SK-N-SH (cell line): ENCODE measurements around the gene NRF1. TPM values are rescaled to one million over a fixed set of nuclear protein-coding genes. Genes with fewer than 3 reads are reported as not detected.

Source experiments
- CTCF ChIA-PET: fragments of 300-600, 350-600 bp; formaldehyde crosslinking; extraction: SDS; loops from one replicate; lab custom pipeline; 2021; lab: Yijun Ruan, JAX
- POLR2A ChIA-PET: fragments of 350-600 bp; sonication (Branson Sonifier 250); formaldehyde crosslinking; extraction: SDS; loops from one replicate; lab custom pipeline; 2020; ENCODE audit warnings: antibody characterized with exemption, inconsistent platforms; lab: Yijun Ruan, JAX
- DNase-seq: peaks from one replicate; pipeline ENCODE4 v3.0.0; 2012
- H2AFZ ChIP-seq: fragments of 200-600 bp; sonication (generic); 2 replicates; pipeline ENCODE4 v1.8.1; 2016; ENCODE audit warnings: antibody characterized with exemption, mild to moderate bottlenecking, low read depth
- H3F3A ChIP-seq: fragments of 200-600 bp; sonication (generic); replicated peaks from 2 replicates; pipeline ENCODE3; 2016; ENCODE audit warnings: antibody characterized with exemption, mild to moderate bottlenecking; ENCODE audit not compliant: insufficient read depth
- H3K27ac ChIP-seq, 2 experiments: fragments of 200-500 bp in 1 of 2; fragments of 200-600 bp in 1 of 2; sonication (Bioruptor generic) in 1 of 2; sonication (generic), shearing (Covaris generic) in 1 of 2; 2 replicates each; pipeline versions ENCODE4 v1.5.1 to v1.6.1; 2014 to 2016; ENCODE audit warnings: low read depth in 2 of 2, inconsistent platforms in 1 of 2, low read length in 1 of 2, mild to moderate bottlenecking in 1 of 2, mixed read lengths in 1 of 2
- H3K27me3 ChIP-seq: fragments of 200-600 bp; sonication (generic), shearing (Covaris generic); 2 replicates; pipeline ENCODE4 v1.6.1; 2016; ENCODE audit warnings: mixed run types; ENCODE audit not compliant: insufficient read depth
- H3K36me3 ChIP-seq, 2 experiments: fragments of 200-500 bp in 1 of 2; fragments of 200-600 bp in 1 of 2; sonication (Bioruptor generic) in 1 of 2; sonication (generic) in 1 of 2; replicated peaks in 1 of 2; 2 replicates each; pipeline versions ENCODE3 to v1.5.1; 2014 to 2016; ENCODE audit warnings: low read length in 1 of 2, mild to moderate bottlenecking in 1 of 2; ENCODE audit not compliant: insufficient read depth in 2 of 2, control insufficient read depth in 1 of 2
- H3K4me1 ChIP-seq, 2 experiments: fragments of 200-500 bp in 1 of 2; fragments of 200-600 bp in 1 of 2; sonication (Bioruptor generic) in 1 of 2; sonication (generic), shearing (Covaris generic) in 1 of 2; 2 replicates each; pipeline versions ENCODE4 v1.5.1 to v1.6.1; 2014 to 2016; ENCODE audit warnings: low read depth in 1 of 2, low read length in 1 of 2, mixed run types in 1 of 2; ENCODE audit not compliant: insufficient read depth in 2 of 2, control insufficient read depth in 1 of 2
- H3K4me2 ChIP-seq: fragments of 200-600 bp; sonication (generic), shearing (Covaris generic); 2 replicates; pipeline ENCODE4 v1.6.1; 2017; ENCODE audit warnings: mixed run types
- H3K4me3 ChIP-seq, 2 experiments: fragments of 200-500 bp in 1 of 2; fragments of 200-600 bp in 1 of 2; sonication (Bioruptor generic) in 1 of 2; sonication (generic), shearing (Covaris generic) in 1 of 2; 2 replicates each; pipeline versions ENCODE4 v1.5.1 to v1.8.1; 2014 to 2016; ENCODE audit warnings: low read depth in 2 of 2, inconsistent platforms in 1 of 2, low read length in 1 of 2, mild to moderate bottlenecking in 1 of 2, mixed read lengths in 1 of 2, moderate library complexity in 1 of 2
- H3K79me2 ChIP-seq: fragments of 200-600 bp; sonication (generic); 2 replicates; pipeline ENCODE4 v1.8.1; 2017; ENCODE audit warnings: mild to moderate bottlenecking; ENCODE audit not compliant: insufficient read depth
- H3K9ac ChIP-seq: fragments of 200-600 bp; sonication (generic); 2 replicates; pipeline ENCODE4 v1.6.1; 2017; ENCODE audit warnings: mixed run types
- H3K9me2 ChIP-seq: fragments of 200-600 bp; sonication (generic); 2 replicates; pipeline ENCODE4 v1.6.1; 2017; ENCODE audit warnings: mixed run types
- H3K9me3 ChIP-seq: fragments of 200-600 bp; sonication (generic); 2 replicates; pipeline ENCODE4 v1.6.1; 2017; ENCODE audit warnings: mixed run types, mild to moderate bottlenecking, moderate library complexity
- H4K20me1 ChIP-seq: fragments of 200-600 bp; sonication (generic); 2 replicates; pipeline ENCODE4 v1.6.1; 2017; ENCODE audit warnings: mild to moderate bottlenecking, mixed run types; ENCODE audit not compliant: insufficient read depth
- CHD2 ChIP-seq: fragments of 150-350 bp; IDR thresholded peaks from 2 replicates; pipeline ENCODE4 v1.6.1; 2018; ENCODE audit warnings: low read length; ENCODE audit not compliant: partially characterized antibody
- CTCF ChIP-seq: fragments of 200-600 bp; sonication (generic); IDR thresholded peaks from 2 replicates; pipeline ENCODE4 v1.6.1; 2017; ENCODE audit warnings: antibody characterized with exemption, mild to moderate bottlenecking, moderate library complexity
- ELF1 ChIP-seq: IDR thresholded peaks from 2 replicates; pipeline ENCODE4 v1.4.0; 2012
- EZH2phosphoT487 ChIP-seq: fragments of 200-600 bp; sonication (generic); IDR thresholded peaks from 2 replicates; pipeline ENCODE4 v1.6.1; 2017; ENCODE audit warnings: low read depth, mixed run types, mild to moderate bottlenecking, antibody characterized with exemption, moderate library complexity, borderline replicate concordance
- FOSL2 ChIP-seq: IDR thresholded peaks from 2 replicates; pipeline ENCODE4 v1.4.0; 2012; ENCODE audit warnings: low read depth, mild to moderate bottlenecking, moderate library complexity, borderline replicate concordance
- GABPA ChIP-seq: IDR thresholded peaks from 2 replicates; pipeline ENCODE4 v1.4.0; 2012; ENCODE audit warnings: low read depth, mild to moderate bottlenecking
- IRF3 ChIP-seq: fragments of 150-350 bp; IDR thresholded peaks from 2 replicates; pipeline ENCODE4 v1.6.1; 2016; ENCODE audit warnings: mild to moderate bottlenecking, low read depth, low read length
- MAX ChIP-seq: IDR thresholded peaks from 2 replicates; pipeline ENCODE4 v1.4.0; 2012; ENCODE audit warnings: low read depth
- MXI1 ChIP-seq: IDR thresholded peaks from 2 replicates; pipeline ENCODE4 v1.6.1; 2012; ENCODE audit warnings: mild to moderate bottlenecking, low read depth, low read length, improper control_type of control experiment
- NFIC ChIP-seq: IDR thresholded peaks from 2 replicates; pipeline ENCODE4 v1.4.0; 2012; ENCODE audit warnings: borderline replicate concordance
- PBX3 ChIP-seq: IDR thresholded peaks from 2 replicates; pipeline ENCODE4; 2012
- POLR2AphosphoS5 ChIP-seq: IDR thresholded peaks from 2 replicates; pipeline ENCODE4 v1.6.1; 2012; ENCODE audit warnings: low read depth, low read length
- RCOR1 ChIP-seq: fragments of 150-350 bp; IDR thresholded peaks from 2 replicates; pipeline ENCODE4 v1.6.1; 2017; ENCODE audit warnings: antibody characterized with exemption, low read length
- REST ChIP-seq: IDR thresholded peaks from 2 replicates; pipeline ENCODE4 v1.6.1; 2012; ENCODE audit warnings: mild to moderate bottlenecking, low read depth, low read length, moderate library complexity
- RFX5 ChIP-seq: IDR thresholded peaks from 2 replicates; pipeline ENCODE4 v1.6.1; 2012; ENCODE audit warnings: mild to moderate bottlenecking, improper control_type of control experiment, low read length
- RXRA ChIP-seq: IDR thresholded peaks from 2 replicates; pipeline ENCODE4 v1.4.0; 2012; ENCODE audit warnings: low read depth, mild to moderate bottlenecking, borderline replicate concordance
- USF1 ChIP-seq: IDR thresholded peaks from 2 replicates; pipeline ENCODE4 v1.4.0; 2012; ENCODE audit warnings: low read depth, borderline replicate concordance
- YY1 ChIP-seq: IDR thresholded peaks from 2 replicates; pipeline ENCODE4 v1.4.0; 2012; ENCODE audit warnings: low read depth, mild to moderate bottlenecking
- ZBTB33 ChIP-seq: IDR thresholded peaks from 2 replicates; pipeline ENCODE4 v1.4.0; 2012; ENCODE audit warnings: low read depth, borderline replicate concordance
- WGBS: methylation state at CpG from one replicate; pipeline ENCODE4 v1.1.6; 2017; ENCODE audit warnings: low lambda C conversion rate; 5-methylcytosine and 5-hydroxymethylcytosine counted together
- polyA plus RNA-seq, 3 experiments: library from polyadenylated mRNA; depleted of rRNA; stranded (reverse); fragments of >200 nt; gene quantifications; 2 replicates each; pipeline ENCODE4 v1.2.3, GENCODE V29; 2012
- TF ChIP-seq, protein P1 (sequence below): fragments of 150-350 bp; IDR thresholded peaks from 2 replicates; pipeline ENCODE4 v1.6.1; 2017; ENCODE audit warnings: antibody characterized with exemption, low read length, low read depth, borderline replicate concordance

NRF1 gene
- polyA plus RNA-seq, 1 of the 3 experiments (the other 2 are of a cell fraction) = 10.9 TPM

GRCh38 chr7:129626896-129627295 is 15.4 kb downstream of the NRF1 start:
- Histone ChIP-seq H3K27me3 (no peaks in the 10 kb centered on the region), H3F3A (peaks cover 14% of the 10 kb centered on the region), H3K4me3 (no peak overlapping the region), H3K36me3 (peaks cover 7 to 24% of the 10 kb centered on the region in 2 experiments), H2AFZ (no peak overlapping the region), H3K9me3 (no peaks in the 10 kb centered on the region), H3K9me2 (no peaks in the 10 kb centered on the region), H4K20me1 (peaks cover 16% of the 10 kb centered on the region), H3K4me1 (no peaks in the 10 kb centered on the region), H3K27ac (no peak overlapping the region), H3K4me2 (no peak overlapping the region), H3K79me2 (peaks cover 97% of the 10 kb centered on the region), H3K9ac (no peak overlapping the region)
- no peak for DNase-seq
- ChIA-PET POLR2A (no interaction called here), CTCF (interaction anchor here (1.9 to 13.6 kb wide), 2 partner anchors 10 to 11 kb away, joined by 8 to 214 read pairs; partner anchors contain the start of gene NRF1)
- TF ChIP-seq, protein P1, sequence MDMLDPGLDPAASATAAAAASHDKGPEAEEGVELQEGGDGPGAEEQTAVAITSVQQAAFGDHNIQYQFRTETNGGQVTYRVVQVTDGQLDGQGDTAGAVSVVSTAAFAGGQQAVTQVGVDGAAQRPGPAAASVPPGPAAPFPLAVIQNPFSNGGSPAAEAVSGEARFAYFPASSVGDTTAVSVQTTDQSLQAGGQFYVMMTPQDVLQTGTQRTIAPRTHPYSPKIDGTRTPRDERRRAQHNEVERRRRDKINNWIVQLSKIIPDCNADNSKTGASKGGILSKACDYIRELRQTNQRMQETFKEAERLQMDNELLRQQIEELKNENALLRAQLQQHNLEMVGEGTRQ = no peak
- TF ChIP-seq MXI1 = no peak
- no peak for TF ChIP-seq ELF1
- TF ChIP-seq YY1 = no peak
- no peak for TF ChIP-seq ZBTB33
- TF ChIP-seq RXRA = no peak
- no peak for TF ChIP-seq PBX3
- no peak for TF ChIP-seq CHD2
- no peak for TF ChIP-seq RCOR1
- no peak for TF ChIP-seq RFX5
- no peak for TF ChIP-seq IRF3
- TF ChIP-seq GABPA = no peak
- TF ChIP-seq REST = no peak
- no peak for TF ChIP-seq FOSL2
- no peak for TF ChIP-seq CTCF
- no peak for TF ChIP-seq EZH2phosphoT487
- TF ChIP-seq NFIC = no peak
- no peak for TF ChIP-seq MAX
- TF ChIP-seq USF1 = no peak
- TF ChIP-seq POLR2AphosphoS5 = no peak
- WGBS = 98% methylated on average over 3 of the region's 3 CpGs
